Measurements from ENCODE around the gene ARHGAP22. TPM values are rescaled to one million over a fixed set of nuclear protein-coding genes. Genes with fewer than 3 reads are reported as not detected.

The ARHGAP22 gene
- total RNA-seq, 4 donors from 2014 or later = 0.26 to 3.6 (median 3.0) TPM; not detected in 1

DNA sequence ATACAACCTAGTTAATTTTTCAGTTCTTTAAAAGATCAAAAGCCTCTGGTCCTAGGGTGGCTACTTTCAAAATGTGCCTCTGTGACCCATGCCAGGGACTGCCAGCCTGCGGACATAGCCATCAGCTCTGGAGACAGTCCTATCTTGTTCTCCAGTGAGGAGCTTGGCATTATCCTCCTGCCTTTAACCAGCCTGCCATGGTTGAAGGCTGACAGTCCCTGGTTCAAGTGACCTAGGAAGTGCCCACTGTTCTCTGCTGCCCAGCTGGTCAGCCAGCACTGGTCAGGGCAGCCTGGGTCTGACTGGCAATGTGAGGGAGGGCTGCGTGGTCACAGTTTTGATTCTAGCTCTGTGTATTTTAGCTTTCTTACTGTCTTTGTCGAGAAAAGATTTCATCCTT is 18.1 kb upstream of the ARHGAP22 start:
- Histone ChIP-seq H3K27me3 (no peaks in the 10 kb centered on the region), H3K4me3 (no peak overlapping the region), H3K9me3 (no peaks in the 10 kb centered on the region), H3K27ac (no peak overlapping the region), H3K4me1 (no peaks in the 10 kb centered on the region), H3K36me3 (no peaks in the 10 kb centered on the region)
- TF ChIP-seq, protein P1, sequence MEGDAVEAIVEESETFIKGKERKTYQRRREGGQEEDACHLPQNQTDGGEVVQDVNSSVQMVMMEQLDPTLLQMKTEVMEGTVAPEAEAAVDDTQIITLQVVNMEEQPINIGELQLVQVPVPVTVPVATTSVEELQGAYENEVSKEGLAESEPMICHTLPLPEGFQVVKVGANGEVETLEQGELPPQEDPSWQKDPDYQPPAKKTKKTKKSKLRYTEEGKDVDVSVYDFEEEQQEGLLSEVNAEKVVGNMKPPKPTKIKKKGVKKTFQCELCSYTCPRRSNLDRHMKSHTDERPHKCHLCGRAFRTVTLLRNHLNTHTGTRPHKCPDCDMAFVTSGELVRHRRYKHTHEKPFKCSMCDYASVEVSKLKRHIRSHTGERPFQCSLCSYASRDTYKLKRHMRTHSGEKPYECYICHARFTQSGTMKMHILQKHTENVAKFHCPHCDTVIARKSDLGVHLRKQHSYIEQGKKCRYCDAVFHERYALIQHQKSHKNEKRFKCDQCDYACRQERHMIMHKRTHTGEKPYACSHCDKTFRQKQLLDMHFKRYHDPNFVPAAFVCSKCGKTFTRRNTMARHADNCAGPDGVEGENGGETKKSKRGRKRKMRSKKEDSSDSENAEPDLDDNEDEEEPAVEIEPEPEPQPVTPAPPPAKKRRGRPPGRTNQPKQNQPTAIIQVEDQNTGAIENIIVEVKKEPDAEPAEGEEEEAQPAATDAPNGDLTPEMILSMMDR (IDR thresholded peaks at IDR 0.05) = no peak
- TF ChIP-seq POLR2A (IDR thresholded peaks at IDR 0.05) = no peak
- intact Hi-C loops (cut with DNase I; ENCODE audit: low total_unique reads) = no loop called here
- DNase-seq = no peak

DNA sequence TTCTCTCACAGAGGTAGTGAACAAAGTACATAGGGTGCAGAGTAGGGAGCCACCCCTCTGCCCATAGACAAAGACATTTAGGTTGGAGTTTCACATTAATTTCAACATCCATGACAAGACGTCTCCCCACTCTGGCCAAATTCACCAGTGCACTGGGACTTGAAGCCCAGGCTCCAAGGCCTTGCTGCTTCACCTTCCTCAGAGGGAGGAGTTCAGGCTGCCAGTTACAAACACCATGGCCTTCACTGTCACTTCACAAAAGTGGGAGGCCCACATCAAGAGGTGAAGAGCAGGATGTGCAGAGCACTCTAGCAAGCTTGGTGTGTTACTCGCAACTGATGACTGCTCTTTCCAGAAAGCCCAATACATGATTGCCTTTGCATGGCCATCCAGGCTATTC is 15.8 kb upstream of the ARHGAP22 start:
- TF ChIP-seq POLR2A (IDR thresholded peaks at IDR 0.05) = no peak
- TF ChIP-seq, protein P1 (IDR thresholded peaks at IDR 0.05) = no peak
- DNase-seq = no peak
- H3K27me3 ChIP-seq = no peaks in the 10 kb centered on the region
- intact Hi-C loops (cut with DNase I; ENCODE audit: low total_unique reads) = no loop called here
- H3K9me3 ChIP-seq = peaks cover 0 to 1% of the 10 kb centered on the region in 2 donors
- H3K27ac ChIP-seq = no peak overlapping the region
- no peak overlapping the region for H3K4me3 ChIP-seq
- H3K36me3 ChIP-seq = no peaks in the 10 kb centered on the region
- no peaks in the 10 kb centered on the region for H3K4me1 ChIP-seq

DNA sequence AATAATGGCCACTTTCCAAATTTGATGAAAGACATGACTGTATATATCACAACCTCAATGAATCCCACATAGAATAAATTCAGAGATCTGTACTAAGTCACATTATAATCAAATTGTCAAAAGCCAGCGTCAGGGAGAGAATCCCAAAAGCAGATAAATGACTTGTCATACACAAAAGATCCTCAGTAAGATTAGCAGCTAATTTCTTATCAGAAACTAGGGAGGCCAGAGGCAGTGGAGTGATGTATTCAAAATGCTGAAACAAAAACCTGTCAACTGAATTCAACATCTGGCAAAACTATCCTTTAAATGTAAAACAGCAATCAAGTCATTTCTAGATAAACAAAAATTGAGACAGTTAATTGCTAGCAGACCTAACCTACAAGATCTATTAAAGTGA is 11.6 kb upstream of the ARHGAP22 start:
- no peaks in the 10 kb centered on the region for H3K27me3 ChIP-seq

DNA sequence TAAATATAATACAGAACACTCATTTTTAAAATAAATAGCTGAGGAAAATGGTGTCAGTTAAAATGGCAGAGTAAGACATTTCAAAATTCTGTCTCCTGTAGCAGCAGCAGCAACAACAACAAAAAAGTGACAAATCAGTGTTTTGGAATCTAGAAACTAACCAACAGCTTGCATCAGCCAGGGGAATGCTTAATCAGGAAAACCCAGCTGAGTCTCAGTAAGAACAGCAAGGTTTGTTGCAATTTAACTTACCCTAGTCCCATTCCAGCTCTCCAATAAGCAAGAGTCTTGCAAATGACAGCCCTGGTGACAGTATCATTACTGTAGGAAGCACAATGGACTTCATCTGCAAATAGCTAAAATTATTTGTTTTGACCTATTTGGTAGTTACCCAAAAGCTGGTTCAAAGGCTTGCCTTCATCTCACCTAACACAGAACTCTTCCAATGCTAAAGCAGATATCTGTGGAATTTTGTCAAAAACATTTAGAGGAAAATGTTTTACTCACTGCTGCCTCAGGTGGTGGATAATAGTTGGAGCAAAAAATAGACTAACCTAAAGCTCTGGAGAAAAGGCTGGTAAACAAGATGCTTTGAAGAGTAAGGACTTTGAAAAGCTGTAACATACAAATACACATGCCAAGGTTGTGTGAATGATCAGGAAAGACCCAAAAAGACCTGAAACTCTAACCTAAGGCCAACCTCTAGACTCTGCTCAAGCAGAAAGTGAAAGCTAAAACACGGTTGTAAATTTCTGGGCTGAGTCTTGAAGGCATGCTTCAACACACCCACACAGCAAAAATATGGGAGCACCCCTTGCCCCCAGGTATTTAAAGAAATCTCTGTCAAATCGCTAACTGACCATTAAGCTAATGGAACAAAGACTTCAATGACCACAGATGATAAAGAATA is 9.9 kb upstream of the ARHGAP22 start:
- DNase-seq = no peak
- TF ChIP-seq POLR2A (IDR thresholded peaks at IDR 0.05) = no peak
- intact Hi-C loops (cut with DNase I; ENCODE audit: low total_unique reads) = no loop called here

More for the DNA sequence above, 11.6 kb upstream of the ARHGAP22 start:
- H3K36me3 ChIP-seq = no peaks in the 10 kb centered on the region
- H3K27ac ChIP-seq = no peak overlapping the region
- no peak for DNase-seq
- H3K4me1 ChIP-seq = no peaks in the 10 kb centered on the region
- no peak overlapping the region for H3K4me3 ChIP-seq
- TF ChIP-seq POLR2A (IDR thresholded peaks at IDR 0.05) = no peak
- TF ChIP-seq, protein P1 (IDR thresholded peaks at IDR 0.05) = no peak
- H3K9me3 ChIP-seq = peaks cover 0 to 5% of the 10 kb centered on the region in 2 donors
- intact Hi-C loops (cut with DNase I; ENCODE audit: low total_unique reads) = no loop called here

DNA sequence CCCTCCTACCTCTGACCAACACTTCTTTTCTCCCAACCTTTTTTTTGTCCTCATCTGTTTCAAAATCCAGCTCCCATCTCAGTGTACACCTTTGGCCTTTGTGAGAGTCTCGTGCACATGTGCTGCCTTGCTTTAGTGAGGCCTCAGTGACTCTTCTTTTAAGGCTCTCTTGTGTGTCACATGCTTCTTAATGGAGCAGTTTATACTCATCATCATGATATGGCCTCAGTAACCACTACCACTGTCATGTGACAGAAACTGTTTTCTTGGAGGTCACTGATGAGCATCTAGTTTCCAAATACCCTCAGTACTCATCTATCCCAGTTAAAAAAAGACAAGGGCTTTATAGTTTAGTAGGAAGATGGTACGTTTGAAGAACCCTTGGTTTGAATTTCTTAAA is 8.1 kb upstream of the ARHGAP22 start:
- TF ChIP-seq, protein P1 (IDR thresholded peaks at IDR 0.05) = no peak
- TF ChIP-seq POLR2A (IDR thresholded peaks at IDR 0.05) = no peak
- DNase-seq = no peak
- Histone ChIP-seq H3K4me1 (no peaks in the 10 kb centered on the region), H3K36me3 (no peaks in the 10 kb centered on the region), H3K4me3 (no peak overlapping the region), H3K9me3 (peaks cover 0 to 5% of the 10 kb centered on the region in 2 donors), H3K27me3 (no peaks in the 10 kb centered on the region), H3K27ac (no peak overlapping the region)
- intact Hi-C loops (cut with DNase I; ENCODE audit: low total_unique reads) = no loop called here

More for the DNA sequence above, 9.9 kb upstream of the ARHGAP22 start:
- H3K4me1 ChIP-seq = no peaks in the 10 kb centered on the region
- H3K36me3 ChIP-seq = no peaks in the 10 kb centered on the region
- H3K27ac ChIP-seq = no peak overlapping the region
- H3K9me3 ChIP-seq = peaks cover 0 to 5% of the 10 kb centered on the region in 2 donors
- H3K4me3 ChIP-seq = no peak overlapping the region
- H3K27me3 ChIP-seq = no peaks in the 10 kb centered on the region
